ENCODE results near the gene TANGO6.

GRCh38 chr16:68939692-68940320 is 96.5 kb downstream of the TANGO6 start:
- no peak for TF ChIP-seq CTCF (IDR thresholded peaks at IDR 0.05; ENCODE audit: borderline replicate concordance, extremely low read depth, low read length, poor library complexity, severe bottlenecking)
- TF ChIP-seq EZH2 (IDR thresholded peaks at IDR 0.05; ENCODE audit: borderline replicate concordance, low read depth, low read length, severe bottlenecking): no peak

Data from DND-41 (cell line).